GM12892 (cell line): ENCODE data around the gene CRYBA4.

ENCODE experiments used
- DNase-seq: peaks from one replicate; pipeline ENCODE4 v3.0.0; 2011; ENCODE audit not compliant: insufficient read length
- FAIRE-seq: peaks from 2 replicates; lab custom pipeline; 2011; peaks lifted over from hg19 to GRCh38; lab: Jason Lieb, UNC
- POLR2A ChIP-seq: IDR thresholded peaks from 2 replicates; pipeline ENCODE4 v1.6.1; 2011; ENCODE audit warnings: low read depth, low read length, control low read depth
- POLR2AphosphoS5 ChIP-seq: IDR thresholded peaks from 2 replicates; pipeline ENCODE4 v1.6.1; 2011; ENCODE audit warnings: low read depth, low read length, control low read depth
- TAF1 ChIP-seq: IDR thresholded peaks from 2 replicates; pipeline ENCODE4 v1.6.1; 2011; ENCODE audit warnings: low read depth, mild to moderate bottlenecking, control low read depth, low read length, borderline replicate concordance

CRYBA4 gene

GRCh38 chr22:26672060-26672471, 50.3 kb downstream of the CRYBA4 start:
- no peak for DNase-seq
- no peak for TF ChIP-seq POLR2AphosphoS5
- TF ChIP-seq POLR2A: peak; percentile 0; the same call in 1 of the 2 replicates
- no peak for FAIRE-seq

- DNase-seq (peak; percentile 71), FAIRE-seq (peak; percentile 99)
- TF ChIP-seq TAF1 (peak; percentile 65), POLR2AphosphoS5 (no peak; the same call in 1 of the 2 replicates), POLR2A (peak; percentile 77)
Observed at GRCh38 chr22:26672590-26673468, 51.1 kb downstream of the CRYBA4 start.

GRCh38 chr22:26673486-26673885, 51.7 kb downstream of the CRYBA4 start:
- peak; percentile 88 for FAIRE-seq
- no peak for DNase-seq

GRCh38 chr22:26674211-26675190, 52.7 kb downstream of the CRYBA4 start:
- FAIRE-seq (peak; percentile 82), DNase-seq (no peak)
- no peak for TF ChIP-seq TAF1
- TF ChIP-seq POLR2AphosphoS5: peak; percentile 16; the same call in 1 of the 2 replicates

More at GRCh38 chr22:26673486-26673885, 51.7 kb downstream of the CRYBA4 start:
- TF ChIP-seq TAF1 (no peak), POLR2AphosphoS5 (no peak), POLR2A (no peak)

GRCh38 chr22:26675687-26676268, 54.0 kb downstream of the CRYBA4 start:
- TF ChIP-seq POLR2A (peak; percentile 35; the same call in 1 of the 2 replicates), POLR2AphosphoS5 (peak; percentile 65; the same call in 1 of the 2 replicates), TAF1 (no peak)
- no peak for FAIRE-seq
- no peak for DNase-seq

GRCh38 chr22:26677217-26677616, 55.5 kb downstream of the CRYBA4 start:
- FAIRE-seq: no peak
- no peak for TF ChIP-seq TAF1
- TF ChIP-seq POLR2A: no peak
- no peak for DNase-seq

GRCh38 chr22:26679003-26679629, 57.4 kb downstream of the CRYBA4 start:
- peak; percentile 69 for DNase-seq
- TF ChIP-seq POLR2AphosphoS5 (no peak), TAF1 (no peak), POLR2A (no peak)
- peak; percentile 91 for FAIRE-seq
